HCT116 (cell line): Measurements from ENCODE around the gene TMCC1. TPM values are rescaled to one million over a fixed set of nuclear protein-coding genes. Genes with fewer than 3 reads are reported as not detected.

Experiments used
- ATAC-seq: fragments of 200-7000 bp; cut with Tn5 transposase; 2 replicates; pipeline ENCODE4 v1.9.1; 2020; ENCODE audit warnings: mild to moderate bottlenecking, moderate library complexity
- BruUV-seq: library from RNA; stranded (reverse); fragments of 400-500 nt; replicated peaks from 2 replicates; lab custom pipeline; 2021; lab: Mats Ljungman, UMichigan
- CTCF ChIA-PET: fragments of 300-600 bp; sonication (Branson Sonifier 250); formaldehyde crosslinking; loops from one replicate; lab custom pipeline; 2021; ENCODE audit warnings: antibody characterized with exemption; lab: Charles Lee
- POLR2A ChIA-PET: fragments of 300-600, 350-600 bp; sonication (Branson Sonifier 250); formaldehyde crosslinking; loops from one replicate; lab custom pipeline; 2021; ENCODE audit warnings: antibody characterized with exemption; lab: Charles Lee
- RAD21 ChIA-PET, 2 experiments: fragments of 300-600 bp; sonication (Branson Sonifier 250); formaldehyde crosslinking; loops; one replicate each; lab custom pipeline; 2023; ENCODE audit warnings: low total read pairs in 2 of 2; ENCODE audit not compliant: uncharacterized antibody in 2 of 2, unreplicated experiment in 2 of 2, low non-redundant PET in 1 of 2; lab: Charles Lee
- DNase-seq: peaks from one replicate; pipeline ENCODE4 v3.0.0-alpha.2; 2010; ENCODE audit warnings: low read depth, low spot score
- H2AFZ ChIP-seq: fragments of 200-600 bp; shearing (Covaris generic), sonication (generic); 2 replicates; pipeline ENCODE4 v1.6.1; 2017; ENCODE audit warnings: low read depth, mixed run types, mixed read lengths, antibody characterized with exemption, low read length; ENCODE audit not compliant: poor library complexity, severe bottlenecking
- H3K27ac ChIP-seq: 2 replicates; pipeline ENCODE4 v1.5.1; 2012; ENCODE audit warnings: low read depth, low read length
- H3K27me3 ChIP-seq: fragments of 200-600 bp; sonication (generic); 2 replicates; pipeline ENCODE4 v1.6.1; 2016; ENCODE audit warnings: mixed run types, low read length, mixed read lengths; ENCODE audit not compliant: insufficient read depth
- H3K36me3 ChIP-seq, 2 experiments: fragments of 200-500 bp in 1 of 2; fragments of 200-600 bp in 1 of 2; sonication (Bioruptor generic) in 1 of 2; sonication (generic) in 1 of 2; 2 replicates each; pipeline versions ENCODE4 v1.5.1 to v1.6.1; 2014 to 2016; ENCODE audit warnings: low read length in 2 of 2, inconsistent platforms in 1 of 2, mixed read lengths in 1 of 2, mixed run types in 1 of 2; ENCODE audit not compliant: insufficient read depth in 2 of 2, control insufficient read depth in 1 of 2
- H3K4me1 ChIP-seq, 2 experiments: fragments of 200-600 bp in 1 of 2; sonication (generic) in 1 of 2; 2 replicates each; pipeline versions ENCODE4 v1.5.1 to v1.6.1; 2012 to 2017; ENCODE audit warnings: low read length in 2 of 2, inconsistent platforms in 1 of 2, mild to moderate bottlenecking in 1 of 2, mixed read lengths in 1 of 2, mixed run types in 1 of 2, moderate library complexity in 1 of 2; ENCODE audit not compliant: insufficient read depth in 2 of 2, control insufficient read depth in 1 of 2
- H3K4me2 ChIP-seq: fragments of 200-600 bp; sonication (generic); 2 replicates; pipeline ENCODE4 v1.6.1; 2017; ENCODE audit warnings: mixed run types, low read length, mixed read lengths
- H3K4me3 ChIP-seq, 2 experiments: fragments of 200-600 bp in 1 of 2; sonication (generic) in 1 of 2; replicated peaks in 1 of 2; 2 replicates each; pipeline ENCODE4 v1.5.1; 2011 to 2016; ENCODE audit warnings: low read length in 2 of 2, control low read depth in 1 of 2, low read depth in 1 of 2, mild to moderate bottlenecking in 1 of 2, mixed read lengths in 1 of 2, mixed run types in 1 of 2
- H3K79me2 ChIP-seq: fragments of 200-600 bp; sonication (generic); 2 replicates; pipeline ENCODE4 v1.6.1; 2017; ENCODE audit warnings: mild to moderate bottlenecking, mixed run types, low read length, moderate library complexity, mixed read lengths; ENCODE audit not compliant: insufficient read depth
- H3K9ac ChIP-seq: fragments of 200-600 bp; sonication (generic); 2 replicates; pipeline ENCODE4 v1.6.1; 2016; ENCODE audit warnings: low read length, mixed read lengths
- H3K9me2 ChIP-seq: fragments of 200-600 bp; sonication (generic), shearing (Covaris generic); 2 replicates; pipeline ENCODE4 v1.6.1; 2017; ENCODE audit warnings: mixed run types, mild to moderate bottlenecking, moderate library complexity; ENCODE audit not compliant: insufficient read depth
- H3K9me3 ChIP-seq, 2 experiments: fragments of 200-500 bp in 1 of 2; fragments of 200-600 bp in 1 of 2; sonication (Bioruptor generic) in 1 of 2; sonication (generic) in 1 of 2; 2 replicates each; pipeline ENCODE4 v1.6.1; 2014 to 2017; ENCODE audit warnings: low read length in 2 of 2, mixed read lengths in 2 of 2, inconsistent platforms in 1 of 2, low read depth in 1 of 2, mild to moderate bottlenecking in 1 of 2, mixed run types in 1 of 2, moderate library complexity in 1 of 2; ENCODE audit not compliant: control insufficient read depth in 1 of 2, insufficient read depth in 1 of 2
- H4K20me1 ChIP-seq: fragments of 200-600 bp; sonication (generic), shearing (Covaris generic); 2 replicates; pipeline ENCODE4 v1.6.1; 2017; ENCODE audit warnings: mixed run types, mild to moderate bottlenecking, moderate library complexity; ENCODE audit not compliant: insufficient read depth
- ATF3 ChIP-seq: IDR thresholded peaks from 2 replicates; pipeline ENCODE4 v1.6.1; 2012
- CEBPB ChIP-seq: IDR thresholded peaks from 2 replicates; pipeline ENCODE4 v1.6.1; 2012; ENCODE audit warnings: low read depth
- ELF1 ChIP-seq: IDR thresholded peaks from 2 replicates; pipeline ENCODE4 v1.6.1; 2012; ENCODE audit warnings: low read depth, borderline replicate concordance
- EZH2 ChIP-seq: fragments of 200-600 bp; sonication (generic); IDR thresholded peaks from 2 replicates; pipeline ENCODE4 v1.6.1; 2017; ENCODE audit warnings: antibody characterized with exemption, mixed run types
- EZH2phosphoT487 ChIP-seq: fragments of 200-600 bp; IDR thresholded peaks from 2 replicates; pipeline ENCODE4 v1.6.1; 2018; ENCODE audit warnings: antibody characterized with exemption, borderline replicate concordance
- FOSL1 ChIP-seq: IDR thresholded peaks from 2 replicates; pipeline ENCODE4 v1.6.1; 2012; ENCODE audit warnings: low read depth
- JUND ChIP-seq: IDR thresholded peaks from 2 replicates; pipeline ENCODE4 v1.6.1; 2012
- MAX ChIP-seq: IDR thresholded peaks from 2 replicates; pipeline ENCODE4 v1.6.1; 2012
- POLR2A ChIP-seq: IDR thresholded peaks from 2 replicates; pipeline ENCODE4 v1.7.0; 2011; ENCODE audit warnings: borderline replicate concordance; ENCODE audit not compliant: insufficient read depth, insufficient read length; ENCODE audit errors: extremely low read depth
- POLR2AphosphoS5 ChIP-seq: IDR thresholded peaks from 2 replicates; pipeline ENCODE4 v1.6.1; 2011; ENCODE audit warnings: mild to moderate bottlenecking, low read depth, low read length, moderate library complexity
- REST ChIP-seq: IDR thresholded peaks from 2 replicates; pipeline ENCODE4 v1.6.1; 2012; ENCODE audit warnings: low read depth
- SIN3A ChIP-seq: IDR thresholded peaks from 2 replicates; pipeline ENCODE4 v1.6.1; 2012; ENCODE audit warnings: low read depth
- ZBTB33 ChIP-seq: IDR thresholded peaks from 2 replicates; pipeline ENCODE4 v1.6.1; 2011; ENCODE audit warnings: mild to moderate bottlenecking, low read length, moderate library complexity; ENCODE audit not compliant: insufficient replicate concordance; ENCODE audit errors: extremely low read depth
- ZFX ChIP-seq: fragments of 450-650 bp; IDR thresholded peaks from 2 replicates; pipeline ENCODE4 v1.6.1; 2017
- ZNF274 ChIP-seq: fragments of 200-500 bp; sonication (Bioruptor generic); IDR thresholded peaks from 2 replicates; pipeline ENCODE4 v1.6.1; 2014; ENCODE audit warnings: mild to moderate bottlenecking, low read depth, low read length, inconsistent platforms
- intact Hi-C: fragments of 100-400 bp; cut with micrococcal nuclease; formaldehyde crosslinking; loops from 2 replicates; pipeline ENCODE4 v1.10.0; 2022
- total RNA-seq: library from RNA; stranded (reverse); gene quantifications from one replicate; pipeline ENCODE4 v1.2.1, GENCODE V29; 2021; ENCODE audit not compliant: unreplicated experiment

The TMCC1 gene
- total RNA-seq, 1 experiment from 2014 or later, result 32.5 TPM

- Histone ChIP-seq H3K36me3 (no peaks in the 10 kb centered on the region), H3K9me2 (no peaks in the 10 kb centered on the region), H3K4me3 (no peak overlapping the region), H3K27me3 (no peaks in the 10 kb centered on the region), H2AFZ (no peak overlapping the region), H3K27ac (no peak overlapping the region), H4K20me1 (no peaks in the 10 kb centered on the region), H3K9me3 (no peaks in the 10 kb centered on the region), H3K9ac (no peak overlapping the region), H3K79me2 (no peaks in the 10 kb centered on the region), H3K4me2 (no peak overlapping the region)
- intact Hi-C loops, result no loop called here
- RAD21 ChIA-PET, result no interaction called here
- BruUV-seq, result no TSS peak
- ATAC-seq, result no peak
- TF ChIP-seq ELF1, result no peak
- no peak for TF ChIP-seq POLR2A
- no peak for TF ChIP-seq SIN3A
- no peak for TF ChIP-seq ZBTB33
- TF ChIP-seq MAX, result no peak
- no peak for TF ChIP-seq ZNF274
- no peak for TF ChIP-seq EZH2
- TF ChIP-seq REST, result no peak
- TF ChIP-seq EZH2phosphoT487, result no peak
- TF ChIP-seq ZFX, result no peak
- no peak for TF ChIP-seq JUND
- TF ChIP-seq POLR2AphosphoS5, result no peak
- TF ChIP-seq FOSL1, result no peak
- no peak for TF ChIP-seq ATF3
- no peak for TF ChIP-seq CEBPB
- TF ChIP-seq, all 23 proteins: peak for 0
- no peak for DNase-seq
- H3K4me1 ChIP-seq, result peaks cover 0 to 11% of the 10 kb centered on the region in 2 experiments; a peak in 3 of 4 replicates
- ChIA-PET CTCF (no interaction called here), POLR2A (no interaction called here)
Observed at GRCh38 chr3:129672412-129672811, 221.1 kb downstream of the TMCC1 start.
